HepG2 (cell line): Measurements from ENCODE around the gene RSPH9. TPM values are rescaled to one million over a fixed set of nuclear protein-coding genes. Genes with fewer than 3 reads are reported as not detected.

Experiments used
- CEBPG ChIP-seq: IDR thresholded peaks from 2 replicates; pipeline ENCODE4 v1.6.1; 2016
- FOXM1 ChIP-seq: sonication (generic); formaldehyde crosslinking; IDR thresholded peaks from 2 replicates; pipeline ENCODE4 v1.5.0; 2020; ENCODE audit warnings: missing genetic modification reagents
- GATAD1 ChIP-seq: IDR thresholded peaks from 2 replicates; pipeline ENCODE4 v1.6.1; 2016; ENCODE audit warnings: missing genetic modification reagents, missing compliant biosample characterization
- RFX3 ChIP-seq: IDR thresholded peaks from 2 replicates; pipeline ENCODE4 v1.6.1; 2016; ENCODE audit warnings: missing biosample characterization, missing genetic modification reagents
- ZNF282 ChIP-seq: fragments of 450-650 bp; IDR thresholded peaks from 2 replicates; pipeline ENCODE4 v1.6.1; 2018; ENCODE audit not compliant: partially characterized antibody
- ZNF34 ChIP-seq: sonication (generic); formaldehyde crosslinking; IDR thresholded peaks from 2 replicates; pipeline ENCODE4 v1.4.0; 2020; ENCODE audit warnings: mild to moderate bottlenecking, missing genetic modification reagents, borderline replicate concordance
- ZNF350 ChIP-seq: sonication (generic); formaldehyde crosslinking; IDR thresholded peaks from 2 replicates; pipeline ENCODE4 v1.4.0; 2020; ENCODE audit warnings: mild to moderate bottlenecking, low read depth, missing genetic modification reagents, borderline replicate concordance
- ZNF546 ChIP-seq: sonication (generic); formaldehyde crosslinking; conservative IDR thresholded peaks from 2 replicates; pipeline ENCODE4 v1.8.1; 2023; ENCODE audit warnings: mild to moderate bottlenecking, missing genetic modification reagents
- ZNF800 ChIP-seq: sonication (generic); formaldehyde crosslinking; IDR thresholded peaks from 2 replicates; pipeline ENCODE4 v1.4.0; 2020; ENCODE audit warnings: missing genetic modification reagents
- ZNF883 ChIP-seq: sonication (generic); formaldehyde crosslinking; IDR thresholded peaks from 2 replicates; pipeline ENCODE4 v1.5.1; 2020; ENCODE audit warnings: mild to moderate bottlenecking, missing genetic modification reagents; ENCODE audit errors: not compliant biosample characterization
- ZNF891 ChIP-seq: sonication (generic); formaldehyde crosslinking; IDR thresholded peaks from 2 replicates; pipeline ENCODE4 v1.5.0; 2020; ENCODE audit warnings: mild to moderate bottlenecking, missing genetic modification reagents
- ZSCAN12 ChIP-seq: sonication (generic); formaldehyde crosslinking; IDR thresholded peaks from 2 replicates; pipeline ENCODE4 v1.9.0; 2021; ENCODE audit warnings: mild to moderate bottlenecking, missing genetic modification reagents
- polyA plus RNA-seq, 8 experiments: library from polyadenylated mRNA; depleted of rRNA in 3 of 8; stranded (reverse) in 7 of 8; unstranded in 1 of 8; fragments of >200 nt; fragmentation: Illumina TruSeq in 4 of 8; extraction: Trizol in 4 of 8; gene quantifications; 2 replicates each; pipeline versions ENCODE4 v1.2.1 to v1.2.3, GENCODE V29; 2011 to 2016; ENCODE audit warnings: low read depth in 4 of 8, missing spikeins in 1 of 8, mixed read lengths in 1 of 8; ENCODE audit not compliant: insufficient read depth in 1 of 8
- total RNA-seq, 5 experiments: library from RNA; depleted of rRNA; stranded (reverse); fragments of >200 nt; fragmentation: Illumina TruSeq; extraction: Trizol; gene quantifications; 2 replicates each; pipeline ENCODE4 v1.2.3, GENCODE V29; 2016; ENCODE audit warnings: low read depth in 1 of 5
- TF ChIP-seq, protein P1 (sequence below): sonication (generic); formaldehyde crosslinking; IDR thresholded peaks from 2 replicates; pipeline ENCODE4 v1.4.0; 2020; ENCODE audit warnings: missing genetic modification reagents, low read depth, mild to moderate bottlenecking, borderline replicate concordance
- TF ChIP-seq, protein P2 (sequence below): sonication (generic); formaldehyde crosslinking; IDR thresholded peaks from 2 replicates; pipeline ENCODE4 v1.9.0; 2022; ENCODE audit warnings: low read depth, missing genetic modification reagents
- TF ChIP-seq, protein P3 (sequence below): sonication (generic); formaldehyde crosslinking; IDR thresholded peaks from 2 replicates; pipeline ENCODE4 v1.4.0; 2020; ENCODE audit warnings: missing genetic modification reagents, borderline replicate concordance
- TF ChIP-seq, protein P4 (sequence below): sonication (generic); formaldehyde crosslinking; IDR thresholded peaks from 2 replicates; pipeline ENCODE4 v1.9.0; 2022; ENCODE audit warnings: missing genetic modification reagents, mild to moderate bottlenecking, borderline replicate concordance
- TF ChIP-seq, protein P5 (sequence below): sonication (generic); formaldehyde crosslinking; IDR thresholded peaks from 2 replicates; pipeline ENCODE4 v1.5.0; 2020; ENCODE audit warnings: mild to moderate bottlenecking, missing genetic modification reagents

RSPH9 gene
- total and polyA plus RNA-seq, 2 of the 13 experiments (the other 11 are each of a cell fraction or from before 2014, with no cell fraction given) = 0.04 TPM; not detected in 1

GRCh38 chr6:43668151-43669028 lies 23.6 kb downstream of the RSPH9 start (continued):
- TF ChIP-seq ZNF282 = no peak
- TF ChIP-seq, protein P1, sequence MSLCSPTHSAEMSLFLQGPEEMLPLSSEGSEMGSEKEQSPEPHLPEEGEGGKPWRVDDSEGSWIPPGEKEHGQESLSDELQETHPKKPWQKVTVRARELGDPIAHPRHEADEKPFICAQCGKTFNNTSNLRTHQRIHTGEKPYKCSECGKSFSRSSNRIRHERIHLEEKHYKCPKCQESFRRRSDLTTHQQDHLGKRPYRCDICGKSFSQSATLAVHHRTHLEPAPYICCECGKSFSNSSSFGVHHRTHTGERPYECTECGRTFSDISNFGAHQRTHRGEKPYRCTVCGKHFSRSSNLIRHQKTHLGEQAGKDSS = peak; percentile 83; the same call in 1 of the 2 replicates
- TF ChIP-seq ZNF883 = peak; percentile 64
- peak; percentile 26; the same call in 1 of the 2 replicates for TF ChIP-seq ZNF350 (CRISPR knock-in tag)
- peak; percentile 78; the same call in 1 of the 2 replicates for TF ChIP-seq ZNF800 (CRISPR knock-in tag)
- peak; percentile 47 for TF ChIP-seq CEBPG (CRISPR knock-in tag)
- TF ChIP-seq, protein P2, sequence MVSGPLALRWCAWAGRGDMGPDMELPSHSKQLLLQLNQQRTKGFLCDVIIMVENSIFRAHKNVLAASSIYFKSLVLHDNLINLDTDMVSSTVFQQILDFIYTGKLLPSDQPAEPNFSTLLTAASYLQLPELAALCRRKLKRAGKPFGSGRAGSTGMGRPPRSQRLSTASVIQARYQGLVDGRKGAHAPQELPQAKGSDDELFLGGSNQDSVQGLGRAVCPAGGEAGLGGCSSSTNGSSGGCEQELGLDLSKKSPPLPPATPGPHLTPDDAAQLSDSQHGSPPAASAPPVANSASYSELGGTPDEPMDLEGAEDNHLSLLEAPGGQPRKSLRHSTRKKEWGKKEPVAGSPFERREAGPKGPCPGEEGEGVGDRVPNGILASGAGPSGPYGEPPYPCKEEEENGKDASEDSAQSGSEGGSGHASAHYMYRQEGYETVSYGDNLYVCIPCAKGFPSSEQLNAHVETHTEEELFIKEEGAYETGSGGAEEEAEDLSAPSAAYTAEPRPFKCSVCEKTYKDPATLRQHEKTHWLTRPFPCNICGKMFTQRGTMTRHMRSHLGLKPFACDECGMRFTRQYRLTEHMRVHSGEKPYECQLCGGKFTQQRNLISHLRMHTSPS (CRISPR knock-in tag) = peak; percentile 87; the same call in 1 of the 2 replicates
- TF ChIP-seq, protein P3, sequence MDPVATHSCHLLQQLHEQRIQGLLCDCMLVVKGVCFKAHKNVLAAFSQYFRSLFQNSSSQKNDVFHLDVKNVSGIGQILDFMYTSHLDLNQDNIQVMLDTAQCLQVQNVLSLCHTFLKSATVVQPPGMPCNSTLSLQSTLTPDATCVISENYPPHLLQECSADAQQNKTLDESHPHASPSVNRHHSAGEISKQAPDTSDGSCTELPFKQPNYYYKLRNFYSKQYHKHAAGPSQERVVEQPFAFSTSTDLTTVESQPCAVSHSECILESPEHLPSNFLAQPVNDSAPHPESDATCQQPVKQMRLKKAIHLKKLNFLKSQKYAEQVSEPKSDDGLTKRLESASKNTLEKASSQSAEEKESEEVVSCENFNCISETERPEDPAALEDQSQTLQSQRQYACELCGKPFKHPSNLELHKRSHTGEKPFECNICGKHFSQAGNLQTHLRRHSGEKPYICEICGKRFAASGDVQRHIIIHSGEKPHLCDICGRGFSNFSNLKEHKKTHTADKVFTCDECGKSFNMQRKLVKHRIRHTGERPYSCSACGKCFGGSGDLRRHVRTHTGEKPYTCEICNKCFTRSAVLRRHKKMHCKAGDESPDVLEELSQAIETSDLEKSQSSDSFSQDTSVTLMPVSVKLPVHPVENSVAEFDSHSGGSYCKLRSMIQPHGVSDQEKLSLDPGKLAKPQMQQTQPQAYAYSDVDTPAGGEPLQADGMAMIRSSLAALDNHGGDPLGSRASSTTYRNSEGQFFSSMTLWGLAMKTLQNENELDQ (CRISPR knock-in tag) = peak; percentile 5; the same call in 1 of the 2 replicates
- TF ChIP-seq, protein P4, sequence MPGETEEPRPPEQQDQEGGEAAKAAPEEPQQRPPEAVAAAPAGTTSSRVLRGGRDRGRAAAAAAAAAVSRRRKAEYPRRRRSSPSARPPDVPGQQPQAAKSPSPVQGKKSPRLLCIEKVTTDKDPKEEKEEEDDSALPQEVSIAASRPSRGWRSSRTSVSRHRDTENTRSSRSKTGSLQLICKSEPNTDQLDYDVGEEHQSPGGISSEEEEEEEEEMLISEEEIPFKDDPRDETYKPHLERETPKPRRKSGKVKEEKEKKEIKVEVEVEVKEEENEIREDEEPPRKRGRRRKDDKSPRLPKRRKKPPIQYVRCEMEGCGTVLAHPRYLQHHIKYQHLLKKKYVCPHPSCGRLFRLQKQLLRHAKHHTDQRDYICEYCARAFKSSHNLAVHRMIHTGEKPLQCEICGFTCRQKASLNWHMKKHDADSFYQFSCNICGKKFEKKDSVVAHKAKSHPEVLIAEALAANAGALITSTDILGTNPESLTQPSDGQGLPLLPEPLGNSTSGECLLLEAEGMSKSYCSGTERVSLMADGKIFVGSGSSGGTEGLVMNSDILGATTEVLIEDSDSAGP = peak; percentile 70
- TF ChIP-seq ZNF891 (CRISPR knock-in tag) = peak; percentile 76; the same call in 1 of the 2 replicates
- no peak for TF ChIP-seq FOXM1
- no peak for TF ChIP-seq ZNF34 (CRISPR knock-in tag)
- TF ChIP-seq GATAD1 (CRISPR knock-in tag) = peak; percentile 35; the same call in 1 of the 2 replicates
- peak; percentile 77 for TF ChIP-seq RFX3 (CRISPR knock-in tag)
- no peak for TF ChIP-seq ZNF546 (CRISPR knock-in tag)
- TF ChIP-seq, protein P5, sequence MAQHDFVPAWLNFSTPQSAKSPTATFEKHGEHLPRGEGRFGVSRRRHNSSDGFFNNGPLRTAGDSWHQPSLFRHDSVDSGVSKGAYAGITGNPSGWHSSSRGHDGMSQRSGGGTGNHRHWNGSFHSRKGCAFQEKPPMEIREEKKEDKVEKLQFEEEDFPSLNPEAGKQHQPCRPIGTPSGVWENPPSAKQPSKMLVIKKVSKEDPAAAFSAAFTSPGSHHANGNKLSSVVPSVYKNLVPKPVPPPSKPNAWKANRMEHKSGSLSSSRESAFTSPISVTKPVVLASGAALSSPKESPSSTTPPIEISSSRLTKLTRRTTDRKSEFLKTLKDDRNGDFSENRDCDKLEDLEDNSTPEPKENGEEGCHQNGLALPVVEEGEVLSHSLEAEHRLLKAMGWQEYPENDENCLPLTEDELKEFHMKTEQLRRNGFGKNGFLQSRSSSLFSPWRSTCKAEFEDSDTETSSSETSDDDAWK = no peak
- TF ChIP-seq ZSCAN12 = no peak
